GM21390 (cell line): ENCODE measurements around the gene SLC16A10.
A peak's percentile ranks its signal among the peaks of the same experiment; 100 is the strongest.
"Not testable (repeated sequence)": the region's sequence is repeated elsewhere in the genome, so short reads cannot be mapped to it uniquely, and the experiment has no call there.

Experiments
- ATAC-seq: cut with Tn5 transposase; IDR thresholded peaks from one replicate; pipeline ENCODE4 v1.9.1; 2021; ENCODE audit not compliant: unreplicated experiment

SLC16A10 gene

GRCh38 chr6:111255838-111256237 is 168.5 kb downstream of the SLC16A10 start:
- not testable (repeated sequence) for ATAC-seq

- ATAC-seq, result no peak
Measured at GRCh38 chr6:111256646-111257045, 169.3 kb downstream of the SLC16A10 start.

- ATAC-seq, result no peak
Measured at GRCh38 chr6:111258010-111258409, 170.7 kb downstream of the SLC16A10 start.

GRCh38 chr6:111258615-111259088 is 171.3 kb downstream of the SLC16A10 start:
- ATAC-seq, result no peak

GRCh38 chr6:111259089-111259831 is 172.0 kb downstream of the SLC16A10 start:
- ATAC-seq, result peak; percentile 99

- ATAC-seq, result no peak
Measured at GRCh38 chr6:111260570-111261298, 173.4 kb downstream of the SLC16A10 start.

- ATAC-seq, result no peak
Measured at GRCh38 chr6:111263837-111264236, 176.5 kb downstream of the SLC16A10 start.

- no peak for ATAC-seq
Measured at GRCh38 chr6:111265842-111266241, 178.5 kb downstream of the SLC16A10 start.

GRCh38 chr6:111266276-111266675 is 179.0 kb downstream of the SLC16A10 start:
- no peak for ATAC-seq

- ATAC-seq, result no peak
Measured at GRCh38 chr6:111267764-111268333, 180.5 kb downstream of the SLC16A10 start.

- ATAC-seq, result no peak
Measured at GRCh38 chr6:111269401-111269970, 182.2 kb downstream of the SLC16A10 start.

- ATAC-seq, result no peak
Measured at GRCh38 chr6:111270121-111270520, 182.8 kb downstream of the SLC16A10 start.

- ATAC-seq, result no peak
Measured at GRCh38 chr6:111274593-111275217, 187.4 kb downstream of the SLC16A10 start.

GRCh38 chr6:111276335-111276734 is 189.0 kb downstream of the SLC16A10 start:
- ATAC-seq, result no peak

GRCh38 chr6:111276736-111277135 is 189.4 kb downstream of the SLC16A10 start:
- ATAC-seq, result no peak

GRCh38 chr6:111277819-111278218 is 190.5 kb downstream of the SLC16A10 start:
- ATAC-seq, result no peak

GRCh38 chr6:111278731-111279130 is 191.4 kb downstream of the SLC16A10 start:
- ATAC-seq, result no peak

GRCh38 chr6:111280445-111280955 is 193.2 kb downstream of the SLC16A10 start:
- no peak for ATAC-seq
